H1 (cell line): Measurements from ENCODE around the gene TUT4. TPM values are rescaled to one million over a fixed set of nuclear protein-coding genes. Genes with fewer than 3 reads are reported as not detected.

ENCODE experiments used
- CTCF ChIA-PET: fragments of 300-600 bp; sonication (Branson Sonifier 250); formaldehyde crosslinking; loops from one replicate; lab custom pipeline; 2021; ENCODE audit not compliant: partially characterized antibody; lab: Charles Lee
- POLR2A ChIA-PET: fragments of 300-600 bp; sonication (Branson Sonifier 250); formaldehyde crosslinking; loops from one replicate; lab custom pipeline; 2021; ENCODE audit warnings: inconsistent platforms; ENCODE audit not compliant: partially characterized antibody; lab: Charles Lee
- DNase-seq, 2 experiments: peaks; one replicate each; pipeline versions ENCODE4 v3.0.0 to v3.0.0-alpha.2; 2010 to 2022; ENCODE audit warnings: low spot score in 2 of 2, low read depth in 1 of 2, mixed read lengths in 1 of 2
- FAIRE-seq: peaks from 2 replicates; lab custom pipeline; 2011; peaks lifted over from hg19 to GRCh38; lab: Jason Lieb, UNC
- H2AFZ ChIP-seq: 2 replicates; pipeline ENCODE4 v1.8.1; 2012; ENCODE audit warnings: low read length, inconsistent platforms
- H2AK5ac ChIP-seq: 2 replicates; pipeline ENCODE4 v1.6.1; 2013; ENCODE audit warnings: low read depth, low read length
- H2BK120ac ChIP-seq: replicated peaks from 2 replicates; pipeline ENCODE3; 2013; ENCODE audit warnings: low read depth, low read length, inconsistent platforms
- H2BK12ac ChIP-seq: 2 replicates; pipeline ENCODE4 v1.6.1; 2013; ENCODE audit warnings: low read depth, low read length
- H2BK15ac ChIP-seq: 2 replicates; pipeline ENCODE4 v1.6.1; 2013; ENCODE audit warnings: low read length
- H2BK20ac ChIP-seq: 2 replicates; pipeline ENCODE4 v1.6.1; 2013; ENCODE audit warnings: low read length
- H2BK5ac ChIP-seq: 2 replicates; pipeline ENCODE4 v1.6.1; 2013; ENCODE audit warnings: low read depth, low read length
- H3K14ac ChIP-seq: 2 replicates; pipeline ENCODE4 v1.6.1; 2013; ENCODE audit warnings: inconsistent platforms; ENCODE audit not compliant: insufficient read length
- H3K18ac ChIP-seq: 2 replicates; pipeline ENCODE4 v1.6.1; 2013; ENCODE audit warnings: low read length; ENCODE audit errors: extremely low read depth
- H3K23ac ChIP-seq: 2 replicates; pipeline ENCODE4 v1.6.1; 2013; ENCODE audit warnings: inconsistent platforms; ENCODE audit not compliant: insufficient read length
- H3K23me2 ChIP-seq: 2 replicates; pipeline ENCODE4 v1.6.1; 2013; ENCODE audit warnings: low read depth, low read length
- H3K27ac ChIP-seq: 2 replicates; pipeline ENCODE4 v1.6.1; 2011; ENCODE audit warnings: low read depth, low read length, inconsistent platforms
- H3K27me3 ChIP-seq, 4 experiments: replicated peaks in 1 of 4; 1 replicate in 1 of 4; 2 replicates in 3 of 4; pipeline versions ENCODE4 v1.6.1 to v1.8.1; 2011 to 2013; ENCODE audit warnings: low read length in 3 of 4, mild to moderate bottlenecking in 3 of 4, inconsistent platforms in 2 of 4, mixed read lengths in 2 of 4, moderate library complexity in 1 of 4; ENCODE audit not compliant: control insufficient read depth in 3 of 4, insufficient read depth in 3 of 4; ENCODE audit errors: extremely low read depth in 1 of 4
- H3K36me3 ChIP-seq, 4 experiments: 2 replicates each; pipeline versions ENCODE4 v1.6.1 to v1.8.1; 2011 to 2013; ENCODE audit warnings: mild to moderate bottlenecking in 4 of 4, low read length in 3 of 4, moderate library complexity in 2 of 4, control low read depth in 1 of 4, inconsistent platforms in 1 of 4; ENCODE audit not compliant: insufficient read depth in 4 of 4, control insufficient read depth in 2 of 4
- H3K4ac ChIP-seq: replicated peaks from 2 replicates; pipeline ENCODE3; 2013; ENCODE audit warnings: low read length, low read depth, mixed read lengths, inconsistent platforms; ENCODE audit not compliant: insufficient read length
- H3K4me1 ChIP-seq, 4 experiments: replicated peaks in 1 of 4; 1 replicate in 1 of 4; 2 replicates in 3 of 4; pipeline versions ENCODE4 v1.6.1 to v1.8.1; 2011 to 2013; ENCODE audit warnings: low read length in 3 of 4, inconsistent platforms in 2 of 4, mixed read lengths in 1 of 4; ENCODE audit not compliant: insufficient read depth in 4 of 4, control insufficient read depth in 3 of 4
- H3K4me2 ChIP-seq, 2 experiments: 2 replicates each; pipeline versions ENCODE4 v1.6.1 to v1.8.1; 2011 to 2013; ENCODE audit warnings: low read depth in 2 of 2, low read length in 2 of 2, control low read depth in 1 of 2, inconsistent platforms in 1 of 2, mild to moderate bottlenecking in 1 of 2; ENCODE audit not compliant: insufficient read depth in 1 of 2
- H3K4me3 ChIP-seq, 4 experiments: fragments of 200-600, 300-600 bp in 1 of 4; sonication (generic), shearing (Covaris generic), sonication (Bioruptor Twin) in 1 of 4; 2 replicates each; pipeline versions ENCODE4 v1.5.1 to v1.8.1; 2011 to 2016; ENCODE audit warnings: low read length in 4 of 4, low read depth in 3 of 4, control low read depth in 2 of 4, inconsistent platforms in 2 of 4, mild to moderate bottlenecking in 2 of 4, mixed read lengths in 1 of 4, moderate library complexity in 1 of 4; ENCODE audit not compliant: insufficient read depth in 2 of 4; ENCODE audit errors: extremely low read depth in 1 of 4
- H3K56ac ChIP-seq: replicated peaks from 2 replicates; pipeline ENCODE3; 2013; ENCODE audit warnings: low read depth, mild to moderate bottlenecking, mixed read lengths, low read length, inconsistent platforms; ENCODE audit not compliant: insufficient read length
- H3K79me1 ChIP-seq: 2 replicates; pipeline ENCODE4 v1.6.1; 2013; ENCODE audit warnings: low read depth, low read length, control low read depth
- H3K79me2 ChIP-seq, 2 experiments: 2 replicates each; pipeline versions ENCODE4 v1.6.1 to v1.8.1; 2012 to 2013; ENCODE audit warnings: low read length in 2 of 2, mild to moderate bottlenecking in 2 of 2, inconsistent platforms in 1 of 2; ENCODE audit not compliant: insufficient read depth in 2 of 2, control insufficient read depth in 1 of 2
- H3K9ac ChIP-seq, 4 experiments: replicated peaks in 1 of 4; 1 replicate in 1 of 4; 2 replicates in 3 of 4; pipeline versions ENCODE4 v1.6.1 to v1.8.1; 2011 to 2013; ENCODE audit warnings: low read depth in 3 of 4, low read length in 3 of 4, control low read depth in 2 of 4, mild to moderate bottlenecking in 2 of 4, moderate library complexity in 2 of 4, inconsistent platforms in 1 of 4; ENCODE audit errors: extremely low read depth in 1 of 4
- H3K9me3 ChIP-seq, 2 experiments: 2 replicates each; pipeline versions ENCODE4 v1.6.1 to v1.8.1; 2012 to 2013; ENCODE audit warnings: mild to moderate bottlenecking in 2 of 2, moderate library complexity in 2 of 2, control low read depth in 1 of 2, inconsistent platforms in 1 of 2, low read depth in 1 of 2, low read length in 1 of 2, mixed read lengths in 1 of 2; ENCODE audit not compliant: insufficient read depth in 2 of 2
- H4K20me1 ChIP-seq, 2 experiments: replicated peaks in 1 of 2; 2 replicates each; pipeline versions ENCODE3 to v1.8.1; 2011 to 2013; ENCODE audit warnings: inconsistent platforms in 2 of 2, low read length in 2 of 2, mild to moderate bottlenecking in 1 of 2; ENCODE audit not compliant: insufficient read depth in 2 of 2, control insufficient read depth in 1 of 2
- H4K5ac ChIP-seq: 2 replicates; pipeline ENCODE4 v1.6.1; 2013; ENCODE audit warnings: low read length, low read depth, mixed read lengths, inconsistent platforms; ENCODE audit not compliant: insufficient read length
- H4K8ac ChIP-seq: 2 replicates; pipeline ENCODE4 v1.8.0; 2013; ENCODE audit warnings: mild to moderate bottlenecking, moderate library complexity, low read length, inconsistent platforms; ENCODE audit not compliant: insufficient read depth; ENCODE audit errors: extremely low read depth
- H4K91ac ChIP-seq: replicated peaks from 2 replicates; pipeline ENCODE3; 2013; ENCODE audit warnings: low read length, mixed read lengths, inconsistent platforms; ENCODE audit not compliant: insufficient read length
- CEBPB ChIP-seq: IDR thresholded peaks from 2 replicates; pipeline ENCODE4 v1.6.1; 2012; ENCODE audit warnings: low read depth, low read length
- CHD1 ChIP-seq: IDR thresholded peaks from 2 replicates; pipeline ENCODE4 v1.6.1; 2012; ENCODE audit warnings: low read depth, low read length, improper control_type of control experiment
- CHD2 ChIP-seq: IDR thresholded peaks from 2 replicates; pipeline ENCODE4 v1.6.1; 2012; ENCODE audit warnings: low read length, improper control_type of control experiment
- EGR1 ChIP-seq: IDR thresholded peaks from 2 replicates; pipeline ENCODE4 v1.6.1; 2011; ENCODE audit warnings: low read depth, low read length, borderline replicate concordance
- EZH2 ChIP-seq: fragments of 200-600 bp; sonication (generic); IDR thresholded peaks from 2 replicates; pipeline ENCODE4 v1.7.1; 2012; ENCODE audit warnings: low read depth, mild to moderate bottlenecking, moderate library complexity, low read length, inconsistent platforms; ENCODE audit not compliant: severe bottlenecking
- FOSL1 ChIP-seq: IDR thresholded peaks from 2 replicates; pipeline ENCODE4 v1.6.1; 2011; ENCODE audit warnings: mild to moderate bottlenecking, low read depth, low read length, moderate library complexity; ENCODE audit not compliant: insufficient read depth
- JUND ChIP-seq: IDR thresholded peaks from 2 replicates; pipeline ENCODE4 v1.6.1; 2011; ENCODE audit warnings: mild to moderate bottlenecking, improper control_type of control experiment, low read length
- NRF1 ChIP-seq: IDR thresholded peaks from 2 replicates; pipeline ENCODE4 v1.6.1; 2011; ENCODE audit warnings: mild to moderate bottlenecking, low read depth, low read length, improper control_type of control experiment
- POU5F1 ChIP-seq: IDR thresholded peaks from 2 replicates; pipeline ENCODE4 v1.6.1; 2011; ENCODE audit warnings: low read depth, mild to moderate bottlenecking, low read length, moderate library complexity
- SIN3A ChIP-seq, 2 experiments: IDR thresholded peaks in 1 of 2; conservative IDR thresholded peaks in 1 of 2; 2 replicates each; pipeline ENCODE4 v1.6.1; 2011 to 2012; ENCODE audit warnings: low read length in 2 of 2, improper control_type of control experiment in 1 of 2, low read depth in 1 of 2, mild to moderate bottlenecking in 1 of 2
- SIRT6 ChIP-seq: IDR thresholded peaks from one replicate; pipeline ENCODE4 v1.7.1; 2012; ENCODE audit warnings: low read length, inconsistent platforms
- TEAD4 ChIP-seq: IDR thresholded peaks from 2 replicates; pipeline ENCODE4 v1.6.1; 2012; ENCODE audit warnings: low read depth, low read length, inconsistent platforms, mixed read lengths
- YY1 ChIP-seq: IDR thresholded peaks from 2 replicates; pipeline ENCODE4 v1.6.1; 2011; ENCODE audit warnings: low read depth, mild to moderate bottlenecking, low read length
- WGBS, 2 experiments: shearing (Covaris generic) in 1 of 2; methylation state at CpG; one replicate each; pipeline versions ENCODE4 v1.1.6 to v1.1.7; 2013 to 2015; ENCODE audit warnings: low lambda C conversion rate in 2 of 2, mixed read lengths in 2 of 2, inconsistent platforms in 1 of 2, low coverage in 1 of 2, missing lambda C conversion rate in 1 of 2; ENCODE audit not compliant: insufficient replicate concordance in 2 of 2, insufficient coverage in 1 of 2, insufficient read length in 1 of 2; ENCODE audit errors: extremely low coverage in 1 of 2, missing lambda C conversion rate in 1 of 2; 5-methylcytosine and 5-hydroxymethylcytosine counted together
- polyA plus RNA-seq, 7 experiments: library from polyadenylated mRNA; depleted of rRNA in 3 of 7; stranded (reverse) in 5 of 7; unstranded in 2 of 7; fragments of >200 nt in 5 of 7; fragments of 200-250 nt in 2 of 7; gene quantifications; 1 replicate in 5 of 7; 2 replicates in 1 of 7; 4 replicates in 1 of 7; pipeline versions ENCODE4 v1.2.1 to v1.2.3, GENCODE V29; 2011 to 2013; ENCODE audit warnings: missing spikeins in 2 of 7, mixed read lengths in 2 of 7
- total RNA-seq: library from RNA; stranded (reverse); fragmentation: NEBNext Ultra II Directional; extraction: Animal tissue kit (Norgen Biotek cat#: 25700); gene quantifications from 2 replicates; pipeline ENCODE4 v1.2.1, GENCODE V29; 2021
- TF ChIP-seq, protein P1 (sequence below): IDR thresholded peaks from 2 replicates; pipeline ENCODE4 v1.6.1; 2011; ENCODE audit warnings: low read length, improper control_type of control experiment

TUT4 gene
- total and polyA plus RNA-seq, 2 of the 8 experiments (the other 6 are each of a cell fraction or from before 2014, with no cell fraction given), result 54.5 to 63.3 TPM

DNA sequence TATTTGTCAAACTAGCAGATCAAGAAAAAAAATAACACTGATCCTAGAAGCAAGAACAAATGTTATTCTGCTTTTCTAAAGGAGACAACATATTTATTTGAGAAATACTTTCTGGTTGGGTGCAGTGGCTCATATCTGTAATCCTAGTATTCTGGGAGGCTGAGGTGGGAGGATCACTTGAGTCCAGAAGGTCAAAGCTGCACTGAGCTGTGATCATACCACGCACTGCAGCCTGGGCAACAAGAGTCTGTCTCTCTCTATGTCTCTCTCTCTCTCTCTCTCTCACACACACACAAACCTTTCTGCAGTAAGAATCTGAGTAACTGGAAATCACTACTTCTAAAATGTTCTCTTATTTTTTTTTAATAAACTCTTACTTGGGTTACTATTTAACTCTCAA lies 117.2 kb downstream of the TUT4 start:
- Histone ChIP-seq H3K9me3 (no peaks in the 10 kb centered on the region), H3K18ac (no peak overlapping the region)
- TF ChIP-seq JUND, result no peak
- no peak for TF ChIP-seq CHD2
- no peak for TF ChIP-seq CHD1
- no peak for TF ChIP-seq NRF1
- TF ChIP-seq, protein P1, sequence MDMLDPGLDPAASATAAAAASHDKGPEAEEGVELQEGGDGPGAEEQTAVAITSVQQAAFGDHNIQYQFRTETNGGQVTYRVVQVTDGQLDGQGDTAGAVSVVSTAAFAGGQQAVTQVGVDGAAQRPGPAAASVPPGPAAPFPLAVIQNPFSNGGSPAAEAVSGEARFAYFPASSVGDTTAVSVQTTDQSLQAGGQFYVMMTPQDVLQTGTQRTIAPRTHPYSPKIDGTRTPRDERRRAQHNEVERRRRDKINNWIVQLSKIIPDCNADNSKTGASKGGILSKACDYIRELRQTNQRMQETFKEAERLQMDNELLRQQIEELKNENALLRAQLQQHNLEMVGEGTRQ, result no peak
- no peak for TF ChIP-seq TEAD4
- TF ChIP-seq YY1, result no peak
- TF ChIP-seq CEBPB, result no peak
- TF ChIP-seq SIN3A (conservative IDR thresholded peaks at IDR 0.05 in 1 of 2, IDR thresholded peaks at IDR 0.05 in 1 of 2; ENCODE audit: low read depth in 1 of 2, low read length in 2 of 2), result no peak
- no peak for TF ChIP-seq SIRT6
- TF ChIP-seq FOSL1, result no peak
- TF ChIP-seq EGR1, result no peak
- no peak for TF ChIP-seq POU5F1
- TF ChIP-seq EZH2, result no peak

More for the DNA sequence above, 117.2 kb downstream of the TUT4 start:
- Histone ChIP-seq H3K79me1 (no peaks in the 10 kb centered on the region), H2BK12ac (no peak overlapping the region), H3K4me1 (peaks cover 0 to 3% (median 0%) of the 10 kb centered on the region in 4 experiments; a peak in 2 of 7 replicates), H3K36me3 (peaks cover 4 to 38% (median 12%) of the 10 kb centered on the region in 4 experiments), H3K4ac (no peak overlapping the region), H2AK5ac (no peak overlapping the region), H4K5ac (no peak overlapping the region), H4K8ac (no peak overlapping the region), H2BK5ac (no peak overlapping the region), H3K79me2 (no peaks in the 10 kb centered on the region), H3K27me3 (no peaks in the 10 kb centered on the region), H3K23ac (no peak overlapping the region), H2AFZ (no peak overlapping the region), H2BK15ac (no peak overlapping the region), H3K4me2 (no peak overlapping the region), H4K91ac (no peak overlapping the region), H3K56ac (no peak overlapping the region), H2BK120ac (no peak overlapping the region), H4K20me1 (no peaks in the 10 kb centered on the region), H3K27ac (no peak overlapping the region), H3K9ac (no peak overlapping the region), H2BK20ac (no peak overlapping the region), H3K4me3 (no peak overlapping the region), H3K14ac (no peak overlapping the region), H3K23me2 (no peaks in the 10 kb centered on the region)
- CTCF ChIA-PET, result interaction anchor here (0.7 to 1.0 kb wide), 2 partner anchors 17 to 75 kb away, joined by 3 read pairs; no protein-coding TSS in a partner anchor
- DNase-seq (no peak), FAIRE-seq (no peak)
- WGBS, 2 experiments, result 100% methylated on average over 1 of the region's 1 CpG; no CpG with 5 or more reads in 1 of the 2 experiments
- POLR2A ChIA-PET, result interaction anchor here (1.4 kb wide), 1 partner anchor 27 kb away, joined by 3 read pairs; no protein-coding TSS in a partner anchor
